ENCODE data around the gene AP3D1.
A peak's percentile ranks its signal among the peaks of the same experiment; 100 is the strongest.

- TF ChIP-seq CTCF (IDR thresholded peaks at IDR 0.05; ENCODE audit: low read depth, low read length): peak; percentile 30
- peak; percentile 84 for TF ChIP-seq POLR2A (IDR thresholded peaks at IDR 0.05; ENCODE audit: extremely low read depth, insufficient read length)
- no peak for TF ChIP-seq MYC (IDR thresholded peaks at IDR 0.05; ENCODE audit: low read depth, low read length)
Measured at GRCh38 chr19:2050991-2051772, 100.2 kb downstream of the AP3D1 start, which contains the start of gene MKNK2.
